ENCODE data around the gene SMYD3.

Gene SMYD3

DNA sequence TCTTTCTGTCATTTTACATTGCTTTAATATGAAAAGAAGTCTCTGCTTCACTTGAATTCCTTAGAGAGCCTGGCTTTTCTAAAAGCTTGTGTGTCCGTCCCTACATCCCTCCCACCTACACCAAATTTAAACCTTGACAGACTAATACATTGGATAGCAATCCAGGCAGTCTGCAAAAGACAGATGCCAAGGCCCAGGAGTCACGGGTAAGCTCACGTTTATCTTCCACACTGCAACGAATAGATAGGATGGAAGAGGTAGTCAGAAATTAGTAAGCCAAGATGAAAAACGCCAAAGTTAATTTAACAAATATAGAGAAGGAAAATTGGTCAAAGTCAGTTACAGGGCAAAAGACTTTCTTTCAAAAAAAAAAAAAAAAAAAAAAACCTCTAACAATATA, 338.1 kb downstream of the SMYD3 start:
- DNase-seq = no peak
- TF ChIP-seq, protein P1, sequence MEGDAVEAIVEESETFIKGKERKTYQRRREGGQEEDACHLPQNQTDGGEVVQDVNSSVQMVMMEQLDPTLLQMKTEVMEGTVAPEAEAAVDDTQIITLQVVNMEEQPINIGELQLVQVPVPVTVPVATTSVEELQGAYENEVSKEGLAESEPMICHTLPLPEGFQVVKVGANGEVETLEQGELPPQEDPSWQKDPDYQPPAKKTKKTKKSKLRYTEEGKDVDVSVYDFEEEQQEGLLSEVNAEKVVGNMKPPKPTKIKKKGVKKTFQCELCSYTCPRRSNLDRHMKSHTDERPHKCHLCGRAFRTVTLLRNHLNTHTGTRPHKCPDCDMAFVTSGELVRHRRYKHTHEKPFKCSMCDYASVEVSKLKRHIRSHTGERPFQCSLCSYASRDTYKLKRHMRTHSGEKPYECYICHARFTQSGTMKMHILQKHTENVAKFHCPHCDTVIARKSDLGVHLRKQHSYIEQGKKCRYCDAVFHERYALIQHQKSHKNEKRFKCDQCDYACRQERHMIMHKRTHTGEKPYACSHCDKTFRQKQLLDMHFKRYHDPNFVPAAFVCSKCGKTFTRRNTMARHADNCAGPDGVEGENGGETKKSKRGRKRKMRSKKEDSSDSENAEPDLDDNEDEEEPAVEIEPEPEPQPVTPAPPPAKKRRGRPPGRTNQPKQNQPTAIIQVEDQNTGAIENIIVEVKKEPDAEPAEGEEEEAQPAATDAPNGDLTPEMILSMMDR (IDR thresholded peaks at IDR 0.05) = no peak
- Mint-ChIP-seq H3K27me3 (ENCODE audit: low read depth, poor library complexity) (no peaks in the 10 kb centered on the region), H3K4me3 (no peak overlapping the region), H3K9me3 (no peaks in the 10 kb centered on the region), H3K4me1 (peaks cover 29% of the 10 kb centered on the region), H3K36me3 (ENCODE audit: low read depth) (no peaks in the 10 kb centered on the region), H3K27ac (peak overlapping the region; percentile 70)

- H3K4me3 Mint-ChIP-seq = no peak overlapping the region
These were observed 340.2 kb downstream of the SMYD3 start for GRCh38 chr1:246166841-246167240.

DNA sequence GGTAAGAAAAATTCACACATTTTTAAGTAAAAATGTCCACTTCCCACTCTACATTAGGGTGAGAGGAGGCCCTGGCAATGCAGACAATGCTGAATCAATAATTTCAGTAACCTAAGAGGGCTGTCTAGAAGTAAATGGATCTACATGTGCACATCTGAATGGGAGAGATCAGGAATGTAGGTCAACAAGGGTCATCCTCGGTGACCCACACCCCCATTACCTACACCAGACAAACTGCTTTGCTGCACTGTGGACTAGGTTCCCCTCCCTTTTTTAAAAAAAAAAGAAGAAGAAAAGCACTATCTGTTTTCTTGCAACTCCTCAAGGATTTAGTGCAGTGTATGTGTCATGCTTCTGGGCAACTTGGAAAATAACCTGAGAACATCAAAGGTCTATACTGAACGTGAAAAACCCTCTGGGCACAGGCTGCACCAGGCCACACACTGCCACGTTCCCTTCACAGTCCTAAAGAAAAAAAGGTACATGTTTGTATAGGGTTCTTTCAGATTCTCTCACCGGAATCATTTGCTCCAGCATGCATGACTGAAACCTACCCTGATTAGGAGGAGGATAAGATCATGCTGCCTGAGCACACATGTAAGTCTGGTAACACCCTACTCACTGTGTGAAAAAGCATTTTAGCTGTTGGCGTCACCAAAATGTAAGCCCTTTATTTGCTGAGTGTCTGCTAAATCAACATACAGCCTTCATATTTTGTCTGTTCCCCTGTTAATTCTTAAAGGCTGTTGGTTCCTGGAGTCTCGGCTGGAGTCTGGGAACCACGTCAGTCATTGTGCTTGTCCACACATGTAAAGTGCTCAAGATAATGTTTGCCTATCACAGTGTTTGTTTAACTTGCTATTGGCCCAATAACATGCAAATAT, 341.0 kb downstream of the SMYD3 start:
- Mint-ChIP-seq H3K4me3 (no peak overlapping the region), H3K36me3 (ENCODE audit: low read depth) (no peaks in the 10 kb centered on the region), H3K27me3 (ENCODE audit: low read depth, poor library complexity) (no peaks in the 10 kb centered on the region), H3K9me3 (no peaks in the 10 kb centered on the region), H3K27ac (peak overlapping the region; percentile 13), H3K4me1 (peaks cover 29% of the 10 kb centered on the region)
- TF ChIP-seq, protein P1 (IDR thresholded peaks at IDR 0.05) = no peak
- no peak for DNase-seq

More at GRCh38 chr1:246166841-246167240, 340.2 kb downstream of the SMYD3 start:
- Mint-ChIP-seq H3K9me3 (no peaks in the 10 kb centered on the region), H3K36me3 (ENCODE audit: low read depth) (no peaks in the 10 kb centered on the region), H3K27me3 (ENCODE audit: low read depth, poor library complexity) (no peaks in the 10 kb centered on the region), H3K27ac (peak overlapping the region; percentile 13), H3K4me1 (peaks cover 29% of the 10 kb centered on the region)
- TF ChIP-seq, protein P1 (IDR thresholded peaks at IDR 0.05) = no peak
- no peak for DNase-seq

DNA sequence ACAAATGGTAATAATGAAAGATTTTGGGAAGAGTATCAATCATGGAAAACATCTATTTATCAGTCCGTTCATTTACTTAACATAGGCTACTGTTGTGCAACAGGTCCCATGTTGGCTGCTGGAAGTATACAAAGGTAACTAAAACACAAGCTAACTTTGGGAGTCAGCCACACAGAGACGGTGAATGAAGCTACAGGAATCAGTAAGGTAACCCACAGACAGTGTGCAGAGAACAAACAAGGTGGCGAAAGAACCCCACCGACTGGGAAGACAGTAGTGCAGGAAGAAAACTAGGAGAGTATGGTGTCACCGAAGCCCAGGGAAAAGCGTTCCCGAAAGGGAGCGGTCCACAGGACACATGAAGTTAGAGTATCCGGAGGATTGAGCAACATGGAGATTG, 342.3 kb downstream of the SMYD3 start:
- H3K9me3 Mint-ChIP-seq = no peaks in the 10 kb centered on the region
- H3K27ac Mint-ChIP-seq = no peak overlapping the region
- H3K27me3 Mint-ChIP-seq (ENCODE audit: low read depth, poor library complexity) = no peaks in the 10 kb centered on the region
- H3K36me3 Mint-ChIP-seq (ENCODE audit: low read depth) = no peaks in the 10 kb centered on the region
- peaks cover 29% of the 10 kb centered on the region for H3K4me1 Mint-ChIP-seq
- peak overlapping the region; percentile 1 for H3K4me3 Mint-ChIP-seq
- no peak for DNase-seq
- TF ChIP-seq, protein P1 (IDR thresholded peaks at IDR 0.05) = no peak

- Mint-ChIP-seq H3K9me3 (no peaks in the 10 kb centered on the region), H3K4me1 (peaks cover 26% of the 10 kb centered on the region), H3K27me3 (ENCODE audit: low read depth, poor library complexity) (no peaks in the 10 kb centered on the region), H3K27ac (no peak overlapping the region), H3K36me3 (ENCODE audit: low read depth) (no peaks in the 10 kb centered on the region), H3K4me3 (no peak overlapping the region)
- DNase-seq = no peak
- TF ChIP-seq, protein P1 (IDR thresholded peaks at IDR 0.05) = no peak
These were observed 344.5 kb downstream of the SMYD3 start for GRCh38 chr1:246162560-246162959.

- H3K36me3 Mint-ChIP-seq (ENCODE audit: low read depth) = no peaks in the 10 kb centered on the region
- H3K27ac Mint-ChIP-seq = no peak overlapping the region
- no peak for DNase-seq
- H3K4me1 Mint-ChIP-seq = peaks cover 21% of the 10 kb centered on the region
- TF ChIP-seq, protein P1 (IDR thresholded peaks at IDR 0.05) = no peak
- no peak overlapping the region for H3K4me3 Mint-ChIP-seq
- no peaks in the 10 kb centered on the region for H3K27me3 Mint-ChIP-seq (ENCODE audit: low read depth, poor library complexity)
- H3K9me3 Mint-ChIP-seq = no peaks in the 10 kb centered on the region
These were observed 345.5 kb downstream of the SMYD3 start for GRCh38 chr1:246161626-246162025.

Data from nephron progenitor cell (in vitro differentiated cells).